ENCODE data around the gene CHD6.
A peak's percentile ranks its signal among the peaks of the same experiment; 100 is the strongest.

Gene CHD6

DNA sequence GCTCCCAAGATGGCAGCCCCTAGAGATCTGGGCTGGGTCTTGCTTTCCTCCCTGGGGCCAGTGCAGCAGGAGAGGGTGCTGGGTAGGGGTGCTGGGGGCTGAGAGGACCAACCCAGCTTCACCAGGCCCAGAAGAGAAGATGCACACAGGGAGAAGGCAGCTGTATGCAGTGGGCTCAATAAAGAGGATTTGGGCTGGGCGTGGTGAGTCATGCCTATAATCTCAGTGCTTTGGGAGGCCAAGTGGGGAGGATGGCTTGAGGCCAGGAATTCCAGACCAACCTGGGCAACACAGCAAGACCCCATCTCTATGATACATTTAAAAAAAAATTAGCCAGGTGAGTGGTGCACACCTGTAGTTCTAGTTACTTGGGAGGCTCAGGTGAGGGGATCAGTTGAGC is 225.9 kb downstream of the CHD6 start:
- no peak for DNase-seq

DNA sequence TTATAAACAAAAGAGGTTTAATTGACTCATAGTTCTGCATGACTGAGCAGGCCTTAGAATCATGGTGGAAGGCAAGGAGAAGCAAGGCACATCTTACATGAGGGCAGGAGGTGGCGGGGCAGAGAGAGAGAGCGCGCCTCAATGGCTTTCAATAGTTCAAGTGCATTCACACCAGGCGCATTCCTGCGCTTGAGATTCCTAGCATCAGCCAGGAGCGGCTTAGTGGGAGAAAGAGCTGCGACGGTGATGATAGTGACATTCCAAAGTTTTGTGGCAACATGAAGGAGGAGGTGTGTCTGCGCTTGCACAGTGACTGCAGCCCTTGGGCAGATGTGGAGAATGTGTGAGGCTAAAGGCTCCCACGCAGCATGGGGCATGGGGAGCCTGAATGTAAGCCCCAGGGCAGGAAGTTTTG is 226.6 kb downstream of the CHD6 start:
- DNase-seq, result peak; percentile 53

DNA sequence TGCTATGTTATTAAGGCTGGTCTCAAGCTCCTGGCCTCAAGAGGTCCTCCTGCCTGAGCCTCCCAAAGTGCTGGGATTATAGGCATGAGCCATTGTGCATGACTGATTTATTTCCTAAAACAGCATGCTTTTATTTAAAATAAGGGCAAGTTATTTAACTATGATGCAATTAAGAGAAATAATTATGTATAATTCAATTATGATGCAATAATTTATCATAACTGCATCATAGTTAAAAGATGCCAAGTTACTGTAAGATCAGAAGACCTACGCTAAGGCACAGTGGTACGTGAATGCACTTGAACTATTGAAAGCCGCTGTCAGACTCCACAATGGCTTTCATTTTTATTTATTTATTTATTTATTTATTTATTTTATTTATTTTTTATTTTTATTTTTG is 227.3 kb downstream of the CHD6 start:
- DNase-seq, result no peak

DNA sequence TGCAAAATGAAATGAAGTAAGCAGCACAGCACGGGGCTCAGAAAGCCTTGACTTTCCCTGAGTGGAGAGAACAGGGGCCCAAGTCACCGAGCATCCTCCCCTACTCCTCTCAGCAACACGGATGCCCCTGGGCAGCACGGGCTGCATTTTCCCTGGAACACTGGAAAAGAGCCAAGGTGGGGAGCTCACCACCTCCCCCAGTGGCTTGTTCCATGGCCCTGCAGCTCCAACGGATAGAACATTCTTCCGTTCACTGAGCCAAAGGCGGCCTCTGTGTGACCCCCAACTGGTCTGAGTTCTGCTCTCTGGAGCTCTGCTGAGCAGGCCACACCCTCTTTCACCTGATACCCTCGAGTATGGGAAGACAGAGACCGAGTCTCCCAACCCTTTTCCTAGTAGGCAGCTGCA is 230.7 kb downstream of the CHD6 start:
- peak; percentile 21 for DNase-seq

DNA sequence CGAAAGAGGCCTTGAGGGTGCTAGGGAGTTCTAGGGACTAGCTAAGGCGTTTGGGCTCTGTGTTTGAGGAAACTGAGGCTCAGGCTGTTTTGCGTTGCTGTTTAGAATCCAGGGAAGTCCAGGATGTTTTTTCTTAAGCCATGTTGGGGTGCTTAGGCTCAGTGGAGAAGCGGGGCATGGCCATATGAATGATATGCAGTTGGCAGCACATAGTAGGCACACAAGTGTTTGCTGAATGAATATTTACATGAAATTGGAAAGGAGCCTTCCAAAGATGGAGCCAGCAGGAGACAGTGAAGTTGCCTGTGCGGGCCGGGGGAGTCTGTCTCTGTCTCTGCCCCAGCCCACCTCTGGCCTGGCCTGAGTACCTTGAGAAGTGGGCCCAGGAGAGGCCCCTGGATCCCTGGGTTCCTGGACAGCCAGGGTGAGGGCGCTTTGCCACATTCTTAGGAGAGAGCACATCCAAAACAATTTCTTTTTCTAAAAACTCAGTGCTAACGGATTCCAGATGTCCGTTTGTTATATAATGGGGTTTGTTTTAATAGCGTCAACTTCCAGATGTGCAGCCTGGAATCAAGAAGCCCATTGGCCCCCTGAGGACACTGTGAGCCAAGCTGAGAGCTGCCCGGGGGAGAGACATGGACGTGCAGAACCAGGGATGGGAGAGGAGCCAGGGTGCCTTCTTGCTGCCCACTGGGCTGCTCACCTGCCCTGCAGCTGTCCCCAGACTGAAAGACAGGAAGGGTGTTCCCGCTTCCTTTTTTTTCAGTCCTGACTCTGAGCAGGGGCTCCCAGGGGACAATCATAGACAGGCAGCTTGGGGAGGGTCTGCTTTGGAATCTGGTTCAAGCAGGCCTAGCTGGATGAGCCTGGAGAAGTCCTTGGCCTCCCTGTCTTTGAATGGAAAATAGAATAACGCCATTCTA is 231.4 kb downstream of the CHD6 start:
- DNase-seq, result peak; percentile 16

DNA sequence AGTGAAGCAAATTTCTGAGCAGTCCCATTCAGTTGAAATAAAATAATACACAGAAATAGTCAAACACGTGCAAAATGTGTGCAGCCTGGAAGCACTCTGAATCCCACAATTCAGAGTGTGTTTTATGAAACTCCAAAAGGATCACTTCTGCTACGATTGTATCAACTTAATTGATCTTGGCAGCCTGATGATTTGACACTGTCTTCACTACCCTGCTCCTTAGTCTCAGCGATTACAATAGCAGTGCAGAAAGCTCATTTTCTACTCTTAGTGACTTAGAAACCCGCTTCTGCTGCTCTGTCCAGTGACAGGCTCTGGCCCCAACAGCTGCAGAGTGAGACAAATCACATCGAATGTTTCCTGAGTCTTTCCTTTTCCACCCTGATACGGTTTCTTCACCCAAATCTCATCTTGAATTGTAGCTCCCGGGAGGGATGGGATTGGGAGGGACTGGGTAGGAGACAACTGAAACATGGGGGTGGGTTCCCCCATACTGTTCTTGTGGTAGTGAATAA is 235.3 kb downstream of the CHD6 start:
- DNase-seq, result no peak

DNA sequence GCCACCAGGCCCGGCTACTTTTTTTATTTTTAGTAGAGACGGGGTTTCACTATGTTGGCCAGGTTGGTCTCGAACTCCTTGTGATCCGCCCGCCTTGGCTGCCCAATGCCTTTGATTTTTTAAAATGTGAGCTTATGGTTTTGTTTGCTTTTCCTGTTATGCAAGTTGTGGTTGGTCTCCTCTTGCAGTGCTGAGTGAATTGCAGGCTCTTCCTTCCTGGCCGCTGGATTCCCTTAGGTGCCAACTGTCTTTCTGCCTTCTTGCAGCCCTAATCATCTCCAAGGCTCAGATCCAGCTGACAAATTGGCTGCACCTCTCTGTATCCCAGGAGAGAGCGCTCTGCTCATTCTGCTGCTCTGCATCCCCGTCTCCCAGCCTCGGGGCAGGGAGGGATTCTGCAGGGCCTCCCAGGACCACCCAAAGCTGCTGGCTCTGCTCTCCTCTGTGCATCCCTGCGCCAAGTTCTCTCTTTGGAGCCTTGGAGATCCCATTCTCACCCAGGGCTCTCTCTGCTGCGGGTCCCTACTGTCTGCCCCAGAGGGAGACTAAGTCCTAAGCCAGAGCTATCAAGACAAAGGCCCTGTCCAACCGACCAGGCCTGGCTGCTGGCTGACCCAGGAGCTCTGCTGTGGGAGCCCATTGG is 237.5 kb downstream of the CHD6 start:
- DNase-seq, result no peak

DNA sequence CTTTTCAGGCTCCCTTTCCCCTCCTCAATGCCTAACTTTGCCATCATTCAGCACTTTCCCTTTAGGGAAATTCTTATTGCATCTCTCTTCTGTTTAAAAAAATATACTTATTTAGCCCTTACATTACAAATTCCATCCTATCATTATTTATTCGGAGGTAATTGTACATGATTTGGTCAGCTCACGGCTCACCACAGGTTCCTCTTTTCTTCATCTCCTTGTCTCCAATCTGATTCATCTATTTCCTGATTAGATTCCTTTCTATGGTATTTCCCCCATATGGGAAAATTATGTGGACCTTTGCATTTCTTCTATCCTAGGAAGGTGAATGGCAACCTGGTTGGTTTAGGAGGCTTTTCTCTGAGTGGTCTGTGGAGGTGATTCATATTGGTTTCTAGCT is 238.6 kb downstream of the CHD6 start:
- DNase-seq, result no peak

DNA sequence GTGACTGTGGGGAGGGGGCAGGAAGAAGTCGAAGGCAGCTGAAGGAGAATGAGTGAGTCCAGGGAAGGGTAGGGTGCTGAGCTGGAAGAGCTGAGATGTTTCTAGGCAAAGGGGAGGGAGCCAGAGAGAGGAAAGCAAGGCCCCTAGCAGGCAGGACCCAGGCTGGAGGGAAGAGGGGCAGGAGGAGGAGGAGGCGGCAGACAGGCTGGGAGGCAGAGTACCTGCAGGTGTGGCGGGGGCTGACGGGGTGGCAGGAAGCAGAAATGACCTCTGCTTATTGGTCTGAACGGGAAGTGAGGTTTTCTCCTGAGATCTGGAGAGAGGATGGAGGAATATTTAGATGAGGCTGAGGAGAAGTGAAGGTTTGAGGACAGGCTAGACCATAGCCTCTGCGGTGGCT is 240.9 kb downstream of the CHD6 start:
- DNase-seq, result no peak

DNA sequence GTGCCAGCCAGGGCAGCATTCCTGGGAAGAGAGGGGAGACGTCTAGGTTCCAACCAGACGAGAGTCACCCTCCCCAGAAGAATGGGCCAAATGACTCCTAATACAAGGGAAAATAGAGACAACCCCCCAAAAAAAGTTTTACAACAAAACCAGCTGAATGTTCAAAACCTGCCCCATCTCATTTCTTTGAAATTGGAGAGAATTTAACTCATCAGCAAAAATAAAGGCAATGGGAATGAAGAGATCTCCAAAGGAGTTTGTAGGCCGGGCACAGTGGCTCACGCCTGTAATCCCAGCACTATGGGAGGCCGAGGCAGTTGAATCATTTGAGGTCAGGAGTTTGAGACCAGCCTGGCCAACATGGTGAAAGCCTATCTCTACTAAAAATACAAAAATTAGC is 241.8 kb downstream of the CHD6 start:
- DNase-seq, result no peak

DNA sequence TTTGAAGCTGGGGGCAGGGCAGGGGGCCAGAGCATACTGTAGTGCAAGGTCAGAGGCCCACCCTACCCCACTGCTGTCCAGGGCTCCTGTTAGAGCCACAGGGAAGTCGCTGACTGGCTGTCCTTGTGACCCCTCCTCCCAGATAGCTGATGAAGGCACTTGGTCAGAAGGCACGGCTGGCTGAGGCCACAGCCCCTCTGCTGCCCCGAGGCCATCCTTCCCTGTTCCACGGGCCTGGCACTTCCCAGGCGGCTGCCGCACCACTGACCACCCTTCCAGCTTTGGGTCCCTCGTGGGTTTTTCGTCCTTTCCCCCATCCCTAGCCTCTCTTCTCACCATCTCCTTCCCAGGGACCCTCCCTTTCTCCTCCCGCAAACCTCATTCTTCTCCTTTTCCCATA is 242.3 kb downstream of the CHD6 start:
- no peak for DNase-seq

DNA sequence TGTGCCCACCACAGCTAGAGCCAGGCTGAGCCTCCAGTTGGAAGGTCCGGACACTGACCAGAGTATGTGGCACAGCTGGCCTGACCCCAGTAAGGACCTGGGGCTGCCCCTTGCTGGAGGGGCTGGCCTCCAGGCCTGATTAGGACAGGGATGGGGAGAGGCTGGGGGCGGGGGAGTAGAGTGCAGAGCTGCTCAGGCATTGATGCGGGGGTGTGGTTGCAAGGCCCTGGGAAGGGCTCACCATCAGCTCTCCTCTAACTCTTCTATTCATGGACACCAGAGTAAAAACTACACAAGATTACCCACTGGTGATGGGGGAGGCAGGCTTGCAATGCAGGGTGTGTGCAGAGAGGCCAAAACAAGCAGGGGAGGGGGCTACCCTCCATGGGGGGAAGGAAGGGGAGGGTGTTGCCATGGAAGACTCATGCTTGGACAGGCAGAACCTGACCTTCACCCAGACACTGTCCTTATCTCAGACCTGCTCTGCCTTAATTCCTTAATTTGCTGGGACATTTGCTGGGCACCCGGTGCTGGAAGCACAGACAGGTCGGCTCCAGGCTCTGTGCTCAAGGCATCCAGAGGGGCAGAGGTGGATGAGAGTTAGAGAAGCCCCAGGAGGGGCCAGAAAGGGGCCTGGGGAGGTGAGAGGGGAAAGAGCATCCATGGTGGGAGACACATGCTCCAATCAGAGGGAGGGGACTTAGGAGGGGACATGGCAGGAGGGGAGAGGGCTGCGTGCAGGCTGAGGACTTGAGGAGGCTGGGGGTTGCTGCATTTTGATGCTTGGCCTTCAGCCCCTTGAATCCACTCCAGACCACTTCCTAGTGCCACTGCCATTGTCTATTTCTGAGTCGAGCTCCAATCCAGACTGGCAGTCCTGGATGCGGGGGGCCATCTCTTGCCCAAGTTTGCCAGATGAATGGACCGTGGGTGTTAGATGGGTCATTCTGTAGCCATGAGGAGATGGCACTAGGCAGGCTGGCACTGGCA is 244.0 kb downstream of the CHD6 start:
- no peak for DNase-seq

DNA sequence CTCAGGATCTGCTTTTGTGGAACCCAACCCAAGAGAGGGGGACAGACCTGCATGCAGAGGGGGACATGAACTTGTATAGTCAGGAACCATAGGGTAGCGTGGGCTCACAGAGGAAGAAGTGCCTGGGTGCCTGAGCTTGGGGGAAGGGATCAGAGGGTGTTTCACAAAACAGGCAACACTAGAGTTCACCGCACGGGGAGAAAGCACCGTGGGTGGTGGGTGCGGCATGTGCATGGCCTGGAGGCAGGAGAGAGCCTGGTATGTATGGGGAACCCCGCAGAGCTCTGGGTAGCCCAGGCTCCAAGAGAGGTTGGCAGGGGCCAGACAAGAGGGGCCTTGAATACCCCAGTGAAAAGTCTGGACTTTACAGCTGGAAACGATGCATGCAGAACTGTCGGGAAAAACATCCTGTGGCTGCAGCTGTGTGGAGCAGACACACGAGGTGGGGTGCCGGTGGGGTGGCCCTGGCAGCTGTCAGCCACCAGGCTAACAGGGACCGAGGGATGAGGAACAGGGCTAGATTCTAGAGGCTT is 244.9 kb downstream of the CHD6 start:
- DNase-seq, result no peak

DNA sequence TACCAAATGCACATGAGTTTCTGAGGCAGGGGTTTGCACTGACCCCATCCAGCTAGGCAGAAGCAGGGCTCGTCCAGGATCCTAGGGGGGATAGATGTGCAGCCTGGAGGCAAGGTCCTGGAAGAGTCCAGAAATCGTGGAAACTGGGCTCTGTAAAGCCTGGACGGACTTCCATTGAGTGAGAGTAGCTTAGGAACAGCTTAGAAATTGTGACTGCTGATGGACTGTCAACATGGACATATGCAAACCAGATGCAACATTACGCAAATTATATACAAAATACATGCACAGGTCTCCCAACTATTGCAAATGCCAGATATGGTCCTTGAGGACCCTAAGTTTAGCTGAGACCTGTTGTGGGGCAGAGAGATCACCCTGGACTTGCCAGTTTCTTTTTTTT is 246.8 kb downstream of the CHD6 start:
- DNase-seq, result no peak

DNA sequence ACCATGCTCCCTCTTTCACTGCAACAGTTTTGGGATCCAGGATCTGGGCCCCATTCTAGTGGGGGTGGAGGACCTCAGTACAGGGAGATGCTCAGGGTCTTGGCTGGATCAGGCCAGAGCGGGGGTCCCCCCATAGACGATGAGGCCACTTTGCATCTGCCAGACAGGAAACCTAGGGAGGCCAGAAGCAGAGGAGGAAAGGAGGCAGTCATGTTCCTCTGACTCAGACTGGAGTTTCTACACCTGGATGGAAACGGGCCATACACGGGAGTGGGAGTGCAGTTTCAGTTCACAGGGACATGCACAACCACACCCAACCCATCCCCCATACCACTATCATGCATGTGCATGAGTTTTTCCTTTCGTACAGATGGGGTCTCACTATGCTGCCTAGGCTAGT is 248.0 kb downstream of the CHD6 start:
- no peak for DNase-seq

DNA sequence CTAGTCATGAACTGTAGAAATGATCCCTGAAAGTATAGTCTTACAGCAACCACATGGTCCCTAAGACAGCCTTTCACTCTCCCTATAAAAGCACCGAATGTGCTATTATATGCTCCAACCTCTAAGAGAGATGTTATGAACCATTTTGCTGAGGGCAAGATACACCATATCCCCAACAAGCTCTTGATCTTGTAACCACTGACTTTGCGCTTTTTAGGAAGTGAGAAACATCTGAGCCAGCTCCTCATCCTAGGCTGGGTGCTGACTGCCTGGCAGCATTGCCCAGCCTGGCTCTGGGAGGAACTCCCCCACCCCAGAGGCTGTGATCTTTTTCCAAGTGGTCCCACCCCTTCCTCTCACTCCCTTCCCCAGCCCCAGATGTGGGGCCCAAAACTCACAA is 248.5 kb downstream of the CHD6 start:
- no peak for DNase-seq

DNA sequence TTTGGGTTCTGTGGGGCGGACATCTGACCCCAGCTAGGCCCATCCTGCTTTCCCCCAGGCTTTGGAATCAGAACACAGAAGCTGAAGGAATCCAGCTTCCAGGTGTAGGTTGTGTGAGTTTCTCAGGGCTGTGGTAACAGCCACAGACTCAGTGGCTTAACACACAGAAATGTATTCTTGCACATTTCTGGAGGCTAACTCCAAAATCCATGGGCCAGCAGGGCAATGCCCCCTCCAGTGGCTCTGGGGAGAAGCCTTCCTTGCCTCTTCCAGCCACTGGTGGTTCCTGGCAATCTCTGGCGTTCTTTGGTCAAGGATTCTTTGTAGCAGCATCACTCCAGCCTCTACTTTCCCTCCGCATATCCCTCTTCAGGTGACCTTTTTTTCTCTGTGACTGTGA is 250.2 kb downstream of the CHD6 start:
- no peak for DNase-seq

DNA sequence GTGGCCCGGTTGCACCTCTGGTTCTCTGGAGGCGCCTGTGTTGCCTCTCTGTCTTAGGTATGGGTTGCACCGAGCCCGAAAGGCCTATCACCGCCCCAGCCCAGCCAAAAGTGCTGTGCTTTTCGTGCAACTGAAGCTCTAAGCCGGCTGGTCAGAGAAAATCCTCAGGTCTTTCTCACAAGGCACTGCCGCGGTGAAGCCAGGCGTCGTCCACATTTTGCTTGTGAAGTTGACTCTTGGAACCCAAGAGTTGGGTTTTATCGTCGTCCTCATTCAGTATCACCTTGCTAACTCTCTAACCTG is 250.8 kb downstream of the CHD6 start:
- DNase-seq, result no peak

DNA sequence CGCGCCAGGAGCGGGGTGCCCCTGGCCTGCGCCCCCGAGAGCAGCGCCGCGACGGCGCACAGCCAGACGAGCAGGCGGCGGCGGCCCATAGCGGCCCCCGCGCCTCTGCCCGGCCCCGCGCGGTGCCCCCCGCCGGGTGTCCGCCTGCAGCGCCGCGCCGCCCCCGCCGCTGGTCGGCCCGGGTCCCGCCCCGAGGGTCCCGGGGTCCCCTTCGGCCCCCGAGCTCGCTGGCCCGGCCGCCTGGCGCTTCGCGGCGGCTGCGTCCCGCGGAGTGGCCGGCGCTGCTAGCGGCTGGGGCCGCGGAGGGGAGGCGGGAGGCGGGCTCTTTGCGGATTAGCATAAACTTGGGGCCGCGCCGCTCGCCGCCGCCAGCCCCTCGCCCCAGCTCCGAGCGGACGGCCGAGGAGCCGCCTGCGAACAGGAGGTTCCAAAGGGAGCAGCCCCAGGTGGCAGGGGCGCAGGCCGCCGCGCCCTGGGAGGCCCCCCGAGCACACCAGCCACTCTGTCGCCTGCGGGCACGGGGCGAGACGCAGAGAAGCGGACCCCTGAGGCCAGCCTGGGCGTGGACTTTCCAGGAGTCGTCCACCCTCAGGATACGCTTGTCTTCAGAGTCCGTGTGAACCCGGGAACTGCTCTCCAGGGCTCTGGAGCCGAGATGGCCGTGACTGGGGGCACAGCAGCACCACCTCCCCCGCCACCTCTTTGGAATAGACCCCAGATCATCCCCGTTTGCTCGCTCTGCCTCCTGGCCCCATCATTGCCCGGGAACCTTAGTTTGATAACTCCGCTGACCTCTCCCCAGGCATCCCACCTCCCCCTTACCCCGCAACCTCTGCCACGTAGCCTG is 251.4 kb downstream of the CHD6 start, which contains the start of gene EMILIN3:
TSS of gene EMILIN3 (minus strand) at position 273 of the 847 bp plus-strand sequence. CDS start at position 89, 184 bp downstream.
- DNase-seq, result no peak

DNA sequence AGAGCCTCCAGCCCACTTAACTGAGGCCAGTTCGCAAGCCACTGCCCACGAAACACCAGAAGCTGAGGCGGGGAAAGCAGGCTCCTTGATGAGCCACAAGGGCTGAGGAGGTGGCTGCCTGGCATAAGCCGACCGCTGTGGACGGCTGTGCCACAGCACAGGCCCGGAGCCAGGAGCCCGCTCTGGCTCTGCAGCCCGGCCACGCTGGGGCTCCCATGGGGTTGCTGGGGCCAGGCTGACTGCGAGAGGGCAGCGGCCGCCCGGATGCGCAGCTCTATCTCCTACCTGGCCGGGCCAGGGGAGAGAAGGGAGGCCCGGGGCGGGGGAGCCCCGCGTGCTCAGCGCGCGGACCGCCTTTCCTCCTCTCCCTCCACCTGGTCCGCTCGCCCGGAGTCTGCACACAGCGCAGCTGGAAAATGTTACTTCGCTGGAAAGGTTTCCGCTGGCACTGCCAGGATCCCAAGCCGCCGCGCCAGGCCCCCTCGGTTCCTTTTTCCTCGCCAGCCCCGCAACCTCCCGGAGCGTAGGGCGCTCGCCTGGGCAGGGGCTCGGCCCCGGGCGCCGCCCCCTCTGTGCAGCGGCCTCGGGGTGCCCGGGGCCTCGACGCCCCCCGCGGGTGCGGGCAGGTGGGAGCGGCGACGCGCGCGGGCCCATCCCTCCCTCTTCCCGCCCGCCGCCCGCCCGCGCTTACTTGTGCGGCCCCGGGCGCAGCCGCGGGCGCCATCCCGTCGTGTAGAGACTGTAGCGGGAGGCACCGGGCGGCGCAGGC is 252.2 kb downstream of the CHD6 start:
- DNase-seq, result no peak
